Peyer's patch (tissue), 4 donors: ENCODE measurements around the gene RBP3.

Experiments
- POLR2A ChIP-seq, 2 donors: fragments of 450-650 bp; IDR thresholded peaks; one replicate each; pipeline ENCODE4 v1.5.1; 2017; ENCODE audit warnings: antibody characterized with exemption in 2 of 2, mild to moderate bottlenecking in 2 of 2, moderate library complexity in 2 of 2
- TF ChIP-seq, protein P1 (sequence below), 6 experiments: fragments of 450-650 bp in 4 of 6; fragments of 200-600 bp in 2 of 6; sonication (generic) in 1 of 6; IDR thresholded peaks; one replicate each; pipeline ENCODE4 v1.5.1; 2017 to 2019; ENCODE audit warnings: antibody characterized with exemption in 6 of 6, mild to moderate bottlenecking in 3 of 6, moderate library complexity in 1 of 6

DNA sequence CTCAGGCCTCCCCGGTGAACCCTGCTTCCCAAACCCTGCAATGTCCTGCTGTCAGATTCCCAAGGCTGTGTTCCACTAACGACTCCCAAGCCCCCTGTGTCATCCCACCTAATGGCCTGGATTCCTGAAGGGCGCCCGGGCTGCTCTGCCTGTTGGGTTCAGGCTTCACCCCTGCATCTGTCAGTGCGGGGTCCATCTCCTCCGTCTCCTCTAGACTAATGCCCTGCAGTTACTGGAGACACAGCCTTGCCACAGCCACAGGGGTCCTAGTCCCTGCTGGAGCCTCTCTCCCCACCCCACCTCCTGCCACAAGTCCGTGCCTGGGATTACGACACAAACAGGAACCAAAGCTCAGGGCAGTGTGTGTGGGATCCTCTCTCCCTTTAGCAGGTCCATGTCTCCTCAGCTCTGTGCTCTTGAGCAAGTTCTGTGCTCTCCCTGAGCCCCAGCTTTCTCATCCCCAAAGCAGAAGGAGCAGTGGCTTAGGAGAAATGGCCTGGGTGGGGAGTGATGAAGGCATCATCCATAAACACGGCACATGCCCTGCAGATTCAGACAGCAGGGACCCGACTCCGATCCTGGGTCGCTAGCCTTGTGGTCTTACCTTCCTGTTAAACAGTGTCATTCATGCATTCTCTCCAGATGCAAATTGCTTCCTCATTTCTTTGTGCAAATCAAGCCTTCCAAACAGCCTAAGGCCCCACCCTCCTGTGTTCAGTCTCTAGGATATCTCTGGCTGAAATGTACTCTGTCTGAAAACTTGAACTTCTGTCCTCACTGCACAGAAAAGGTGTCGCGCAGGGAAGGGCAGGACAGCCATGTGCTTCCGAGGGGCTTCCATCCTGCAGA is 8.2 kb upstream of the RBP3 start:
- TF ChIP-seq, protein P1, sequence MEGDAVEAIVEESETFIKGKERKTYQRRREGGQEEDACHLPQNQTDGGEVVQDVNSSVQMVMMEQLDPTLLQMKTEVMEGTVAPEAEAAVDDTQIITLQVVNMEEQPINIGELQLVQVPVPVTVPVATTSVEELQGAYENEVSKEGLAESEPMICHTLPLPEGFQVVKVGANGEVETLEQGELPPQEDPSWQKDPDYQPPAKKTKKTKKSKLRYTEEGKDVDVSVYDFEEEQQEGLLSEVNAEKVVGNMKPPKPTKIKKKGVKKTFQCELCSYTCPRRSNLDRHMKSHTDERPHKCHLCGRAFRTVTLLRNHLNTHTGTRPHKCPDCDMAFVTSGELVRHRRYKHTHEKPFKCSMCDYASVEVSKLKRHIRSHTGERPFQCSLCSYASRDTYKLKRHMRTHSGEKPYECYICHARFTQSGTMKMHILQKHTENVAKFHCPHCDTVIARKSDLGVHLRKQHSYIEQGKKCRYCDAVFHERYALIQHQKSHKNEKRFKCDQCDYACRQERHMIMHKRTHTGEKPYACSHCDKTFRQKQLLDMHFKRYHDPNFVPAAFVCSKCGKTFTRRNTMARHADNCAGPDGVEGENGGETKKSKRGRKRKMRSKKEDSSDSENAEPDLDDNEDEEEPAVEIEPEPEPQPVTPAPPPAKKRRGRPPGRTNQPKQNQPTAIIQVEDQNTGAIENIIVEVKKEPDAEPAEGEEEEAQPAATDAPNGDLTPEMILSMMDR (IDR thresholded peaks at IDR 0.05): no peak
- no peak for TF ChIP-seq POLR2A (IDR thresholded peaks at IDR 0.05)
